ENCODE data around the gene IDE. TPM values are rescaled to one million over a fixed set of nuclear protein-coding genes. Genes with fewer than 3 reads are reported as not detected.
"Not testable (repeated sequence)": the region's sequence is repeated elsewhere in the genome, so short reads cannot be mapped to it uniquely, and the experiment has no call there.

Gene IDE
- total RNA-seq, 1 donor from 2014 or later: 17.2 TPM

GRCh38 chr10:92590623-92591549 lies 17.0 kb upstream of the IDE start:
- peak; percentile 9 for TF ChIP-seq CTCF (IDR thresholded peaks at IDR 0.05; ENCODE audit: partially characterized antibody, unreplicated experiment)
- Mint-ChIP-seq H3K4me1 (ENCODE audit: low read depth, unreplicated experiment) (peaks cover 18% of the 10 kb centered on the region), H3K27me3 (ENCODE audit: unreplicated experiment) (peaks cover 6% of the 10 kb centered on the region), H3K27ac (ENCODE audit: unreplicated experiment) (peak overlapping the region; percentile 85), H3K36me3 (ENCODE audit: unreplicated experiment) (no peaks in the 10 kb centered on the region), H3K9me3 (ENCODE audit: unreplicated experiment) (no peaks in the 10 kb centered on the region), H3K4me3 (ENCODE audit: unreplicated experiment) (peak overlapping the region; percentile 98)
- DNase-seq: peak; percentile 62

DNA sequence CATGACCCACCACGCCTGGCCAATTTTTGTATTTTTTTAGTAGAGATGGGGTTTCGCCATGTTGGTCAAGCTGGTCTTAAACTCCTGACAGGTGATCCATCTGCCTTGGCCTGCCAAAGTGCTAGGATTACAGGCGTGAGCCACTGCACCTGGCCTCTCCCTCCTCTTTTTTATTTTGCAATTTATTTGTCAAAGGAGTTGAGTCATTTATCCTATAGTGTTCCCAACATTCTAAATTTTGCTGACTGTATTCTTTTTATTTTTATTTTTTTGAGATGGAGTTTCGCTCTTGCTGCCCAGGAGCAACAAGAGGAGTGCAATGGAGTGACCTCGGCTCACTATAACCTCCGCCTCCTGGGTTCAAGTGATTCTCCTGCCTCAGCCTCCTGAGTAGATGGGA lies 8.5 kb upstream of the IDE start:
- H3K4me1 Mint-ChIP-seq (ENCODE audit: low read depth, unreplicated experiment); H3K4me3 Mint-ChIP-seq (ENCODE audit: unreplicated experiment); H3K27me3 Mint-ChIP-seq (ENCODE audit: unreplicated experiment); DNase-seq; H3K27ac Mint-ChIP-seq (ENCODE audit: unreplicated experiment); H3K36me3 Mint-ChIP-seq (ENCODE audit: unreplicated experiment); H3K9me3 Mint-ChIP-seq (ENCODE audit: unreplicated experiment): not testable (repeated sequence)

GRCh38 chr10:92575961-92576360 lies 2.1 kb upstream of the IDE start:
- no peak for DNase-seq
- no peak overlapping the region for H3K27ac Mint-ChIP-seq (ENCODE audit: unreplicated experiment)
- H3K36me3 Mint-ChIP-seq (ENCODE audit: unreplicated experiment): no peaks in the 10 kb centered on the region
- H3K27me3 Mint-ChIP-seq (ENCODE audit: unreplicated experiment): peaks cover 9% of the 10 kb centered on the region
- no peak overlapping the region for H3K4me3 Mint-ChIP-seq (ENCODE audit: unreplicated experiment)
- H3K4me1 Mint-ChIP-seq (ENCODE audit: low read depth, unreplicated experiment): peaks cover 6% of the 10 kb centered on the region
- no peaks in the 10 kb centered on the region for H3K9me3 Mint-ChIP-seq (ENCODE audit: unreplicated experiment)
- TF ChIP-seq CTCF (IDR thresholded peaks at IDR 0.05; ENCODE audit: partially characterized antibody, unreplicated experiment): no peak

- no peak for DNase-seq
- H3K27me3 Mint-ChIP-seq (ENCODE audit: unreplicated experiment): peaks cover 9% of the 10 kb centered on the region
- H3K27ac Mint-ChIP-seq (ENCODE audit: unreplicated experiment): peak overlapping the region; percentile 79
- peak overlapping the region; percentile 86 for H3K4me3 Mint-ChIP-seq (ENCODE audit: unreplicated experiment)
- H3K4me1 Mint-ChIP-seq (ENCODE audit: low read depth, unreplicated experiment): peaks cover 6% of the 10 kb centered on the region
- H3K9me3 Mint-ChIP-seq (ENCODE audit: unreplicated experiment): no peaks in the 10 kb centered on the region
- TF ChIP-seq CTCF (IDR thresholded peaks at IDR 0.05; ENCODE audit: partially characterized antibody, unreplicated experiment): peak; percentile 59
- no peaks in the 10 kb centered on the region for H3K36me3 Mint-ChIP-seq (ENCODE audit: unreplicated experiment)
These were observed 812 bp upstream of the IDE start for GRCh38 chr10:92574548-92575261.

DNA sequence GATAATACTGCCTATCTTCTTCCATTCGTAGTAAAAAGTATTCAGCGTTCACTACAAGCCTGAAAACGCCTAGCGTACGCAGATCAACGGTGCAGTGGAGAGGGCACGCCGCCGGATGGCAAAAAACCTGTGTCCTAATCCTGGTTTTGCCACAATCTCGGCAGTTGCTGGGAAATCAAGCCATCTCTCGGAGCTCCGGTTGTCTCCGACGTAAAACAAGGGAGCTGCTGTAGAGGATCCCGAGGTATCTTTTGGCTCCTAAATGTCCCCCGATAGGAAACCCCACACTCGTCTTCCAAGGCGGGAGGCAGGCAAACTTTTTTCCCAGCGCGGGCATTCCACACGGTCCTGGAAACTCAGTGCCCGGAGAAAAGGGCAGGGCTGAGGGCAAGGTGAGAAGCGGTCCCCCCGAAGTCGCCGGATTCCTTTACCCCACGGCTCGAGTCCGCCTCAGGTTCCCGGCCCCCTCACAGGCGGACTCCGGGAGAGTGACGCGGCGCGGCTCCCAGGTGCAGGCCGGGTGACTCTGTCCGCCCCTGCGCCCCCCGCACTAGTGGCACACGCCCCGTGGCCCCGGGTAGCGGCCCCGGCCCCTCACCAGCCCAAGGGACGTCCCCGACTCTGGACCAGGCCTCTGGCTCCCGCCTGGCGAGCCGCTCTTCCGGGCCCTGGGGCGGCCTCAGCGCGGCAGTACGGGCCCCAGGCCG lies 649 bp downstream of the IDE start:
- Mint-ChIP-seq H3K9me3 (ENCODE audit: unreplicated experiment) (no peaks in the 10 kb centered on the region), H3K4me1 (ENCODE audit: low read depth, unreplicated experiment) (peaks cover 6% of the 10 kb centered on the region), H3K36me3 (ENCODE audit: unreplicated experiment) (no peaks in the 10 kb centered on the region), H3K4me3 (ENCODE audit: unreplicated experiment) (peak overlapping the region; percentile 76), H3K27ac (ENCODE audit: unreplicated experiment) (no peak overlapping the region), H3K27me3 (ENCODE audit: unreplicated experiment) (peaks cover 9% of the 10 kb centered on the region)
- DNase-seq: peak; percentile 55
- TF ChIP-seq CTCF (IDR thresholded peaks at IDR 0.05; ENCODE audit: partially characterized antibody, unreplicated experiment): no peak

Measured in glutamatergic neuron (in vitro differentiated cells).